Tibial nerve (tissue), 3 donors: ENCODE measurements around the gene OR7A10.

Experiments
- CTCF ChIP-seq, 5 experiments: fragments of 200-600 bp in 3 of 5; fragments of 450-650 bp in 2 of 5; sonication (generic) in 3 of 5; IDR thresholded peaks; one replicate each; pipeline ENCODE4 v1.5.1; 2016 to 2019; ENCODE audit warnings: antibody characterized with exemption in 5 of 5, mild to moderate bottlenecking in 3 of 5, moderate library complexity in 2 of 5
- POLR2A ChIP-seq, 2 donors: fragments of 450-650 bp; IDR thresholded peaks; one replicate each; pipeline ENCODE4 v1.6.1; 2017; ENCODE audit warnings: antibody characterized with exemption in 2 of 2, mild to moderate bottlenecking in 2 of 2, moderate library complexity in 2 of 2

GRCh38 chr19:14814982-14815652, 33.6 kb downstream of the OR7A10 start:
- no peak for TF ChIP-seq POLR2A (IDR thresholded peaks at IDR 0.05)
- TF ChIP-seq CTCF (IDR thresholded peaks at IDR 0.05), result no peak
